Endothelial cell of umbilical vein (primary cell): ENCODE results near the gene GKN2. TPM values are rescaled to one million over a fixed set of nuclear protein-coding genes. Genes with fewer than 3 reads are reported as not detected.

Source experiments
- BruUV-seq: library from RNA; stranded (reverse); fragments of 400-500 nt; replicated peaks from 2 replicates; lab custom pipeline; 2021; lab: Mats Ljungman, UMichigan
- CTCF ChIA-PET: fragments of 300-600, 350-600 bp; sonication (Branson Sonifier 250); formaldehyde crosslinking; loops from one replicate; lab custom pipeline; 2021; ENCODE audit warnings: antibody characterized with exemption, inconsistent platforms; lab: Charles Lee
- POLR2A ChIA-PET: fragments of 300-600, 350-600 bp; sonication (Branson Sonifier 250); formaldehyde crosslinking; loops from one replicate; lab custom pipeline; 2021; ENCODE audit warnings: antibody characterized with exemption, inconsistent platforms; lab: Charles Lee
- DNase-seq: peaks from one replicate; pipeline ENCODE4 v3.0.0-alpha.2; 2011; ENCODE audit warnings: low read depth, low spot score
- FAIRE-seq: peaks from 2 replicates; lab custom pipeline; 2011; peaks lifted over from hg19 to GRCh38; lab: Jason Lieb, UNC
- H2AFZ ChIP-seq: 2 replicates; pipeline ENCODE4 v1.6.0; 2012; ENCODE audit warnings: low read depth, low read length, control low read depth, inconsistent platforms
- H3K27ac ChIP-seq: 2 replicates; pipeline ENCODE4 v1.5.1; 2011; ENCODE audit warnings: low read depth, mild to moderate bottlenecking, control low read depth, low read length, moderate library complexity; ENCODE audit not compliant: insufficient read depth
- H3K27me3 ChIP-seq, 2 experiments: 2 replicates each; pipeline versions ENCODE4 v1.6.0 to v1.6.1; 2011; ENCODE audit warnings: low read length in 2 of 2, mixed read lengths in 1 of 2; ENCODE audit not compliant: control insufficient read depth in 2 of 2, insufficient read depth in 2 of 2
- H3K36me3 ChIP-seq, 2 experiments: 2 replicates in 1 of 2; 3 replicates in 1 of 2; pipeline ENCODE4 v1.5.1; 2011; ENCODE audit warnings: low read length in 2 of 2, mild to moderate bottlenecking in 1 of 2, moderate library complexity in 1 of 2; ENCODE audit not compliant: control insufficient read depth in 2 of 2, insufficient read depth in 2 of 2; ENCODE audit errors: extremely low read depth in 1 of 2
- H3K4me1 ChIP-seq: 3 replicates; pipeline ENCODE4 v1.5.1; 2011; ENCODE audit warnings: mild to moderate bottlenecking, low read length; ENCODE audit not compliant: control insufficient read depth, insufficient read depth; ENCODE audit errors: extremely low read depth
- H3K4me2 ChIP-seq: 2 replicates; pipeline ENCODE4 v1.6.1; 2011; ENCODE audit warnings: low read length, control low read depth, mixed read lengths; ENCODE audit not compliant: insufficient read depth
- H3K4me3 ChIP-seq, 3 experiments: fragments of 200-600 bp in 1 of 3; sonication (generic), shearing (Covaris generic) in 1 of 3; replicated peaks in 1 of 3; 2 replicates each; pipeline ENCODE4 v1.5.1; 2011 to 2016; ENCODE audit warnings: control low read depth in 3 of 3, low read length in 3 of 3, mild to moderate bottlenecking in 2 of 3, inconsistent platforms in 1 of 3, low read depth in 1 of 3, moderate library complexity in 1 of 3; ENCODE audit not compliant: insufficient read depth in 1 of 3
- H3K79me2 ChIP-seq: 2 replicates; pipeline ENCODE4 v1.6.0; 2012; ENCODE audit warnings: low read length, inconsistent platforms; ENCODE audit not compliant: control insufficient read depth, insufficient read depth
- H3K9ac ChIP-seq: replicated peaks from 2 replicates; pipeline ENCODE3; 2011; ENCODE audit warnings: low read length, control low read depth; ENCODE audit not compliant: insufficient read depth; ENCODE audit errors: extremely low read depth
- H3K9me1 ChIP-seq: replicated peaks from 3 replicates; pipeline ENCODE4 v1.6.0; 2011; ENCODE audit warnings: mild to moderate bottlenecking, low read length; ENCODE audit not compliant: control insufficient read depth, insufficient read depth; ENCODE audit errors: extremely low read depth
- H3K9me3 ChIP-seq: replicated peaks from 2 replicates; pipeline ENCODE4 v1.5.1; 2012; ENCODE audit warnings: low read length, inconsistent platforms; ENCODE audit not compliant: control insufficient read depth, insufficient read depth
- H4K20me1 ChIP-seq: replicated peaks from 2 replicates; pipeline ENCODE3; 2011; ENCODE audit warnings: mild to moderate bottlenecking, low read length; ENCODE audit not compliant: control insufficient read depth, insufficient read depth; ENCODE audit errors: extremely low read depth
- FOS ChIP-seq: IDR thresholded peaks from 2 replicates; pipeline ENCODE4 v1.6.1; 2011; ENCODE audit warnings: mild to moderate bottlenecking, low read length, moderate library complexity, borderline replicate concordance; ENCODE audit not compliant: insufficient read depth
- GATA2 ChIP-seq: IDR thresholded peaks from 2 replicates; pipeline ENCODE4 v1.7.0; 2011; ENCODE audit warnings: low read depth, mild to moderate bottlenecking, moderate library complexity, mixed read lengths, low read length; ENCODE audit not compliant: insufficient read length, insufficient read depth
- JUN ChIP-seq: IDR thresholded peaks from 2 replicates; pipeline ENCODE4 v1.6.1; 2011; ENCODE audit warnings: borderline replicate concordance, low read depth; ENCODE audit not compliant: insufficient read length, insufficient read depth
- POLR2A ChIP-seq: IDR thresholded peaks from 2 replicates; pipeline ENCODE4 v1.6.1; 2012; ENCODE audit warnings: low read depth, mild to moderate bottlenecking, control low read depth, low read length
- dilution Hi-C: fragments of 300-500 bp; cut with MboI; formaldehyde crosslinking; loops from one replicate; pipeline ENCODE4 v1.15.0; 2019; ENCODE audit warnings: low sequenced_read_pairs; ENCODE audit not compliant: extremely low pct_ligation_motif_present
- intact Hi-C: fragments of 100-400 bp; cut with micrococcal nuclease; formaldehyde crosslinking; loops from one replicate; pipeline ENCODE4 v1.10.0; 2022
- polyA plus RNA-seq, 4 experiments: library from polyadenylated mRNA; depleted of rRNA in 3 of 4; stranded (reverse) in 3 of 4; unstranded in 1 of 4; fragments of >200 nt; gene quantifications; 2 replicates each; pipeline versions ENCODE4 v1.2.1 to v1.2.3, GENCODE V29; 2011 to 2012; ENCODE audit warnings: missing spikeins in 1 of 4
- total RNA-seq: library from RNA; stranded (reverse); gene quantifications from 2 replicates; pipeline ENCODE4 v1.2.3, GENCODE V29; 2021
- TF ChIP-seq, protein P1 (sequence below), 2 donors: IDR thresholded peaks; 1 replicate in 1 of 2; 2 replicates in 1 of 2; pipeline ENCODE4 v1.5.1; 2011; ENCODE audit warnings: low read length in 2 of 2, mild to moderate bottlenecking in 2 of 2, moderate library complexity in 2 of 2, control low read depth in 1 of 2, inconsistent platforms in 1 of 2, low read depth in 1 of 2; ENCODE audit not compliant: insufficient read depth in 1 of 2; ENCODE audit errors: extremely low read depth in 1 of 2

GKN2 gene
- total and polyA plus RNA-seq, 2 donors (not counting 3 experiments of a cell fraction or from before 2014, with no cell fraction given) = not detected

GRCh38 chr2:68918497-68918896 lies 34.2 kb downstream of the GKN2 start:
- ChIA-PET POLR2A (interaction anchor here (0.7 kb wide), 1 partner anchor 11 kb away, joined by 3 read pairs; no protein-coding TSS in a partner anchor), CTCF (interaction anchor here (0.6 to 12.3 kb wide), 9 partner anchors 8 to 455 kb away, joined by 3 to 517 read pairs (median 7); no protein-coding TSS in a partner anchor)
- H3K79me2 ChIP-seq = no peaks in the 10 kb centered on the region
- no peaks in the 10 kb centered on the region for H3K9me3 ChIP-seq
- DNase-seq = no peak
- no peak for FAIRE-seq
- peaks cover 0 to 4% of the 10 kb centered on the region in 2 experiments for H3K27me3 ChIP-seq
- intact Hi-C loops (no loop called here), dilution Hi-C loops (no loop called here)
- no peak overlapping the region for H3K4me3 ChIP-seq
- H4K20me1 ChIP-seq = no peaks in the 10 kb centered on the region
- H3K9ac ChIP-seq = no peak overlapping the region
- H3K4me2 ChIP-seq = no peak overlapping the region
- no peak overlapping the region for H3K27ac ChIP-seq
- no peak for TF ChIP-seq GATA2
- TF ChIP-seq JUN = peak; percentile 41
- TF ChIP-seq, protein P1, sequence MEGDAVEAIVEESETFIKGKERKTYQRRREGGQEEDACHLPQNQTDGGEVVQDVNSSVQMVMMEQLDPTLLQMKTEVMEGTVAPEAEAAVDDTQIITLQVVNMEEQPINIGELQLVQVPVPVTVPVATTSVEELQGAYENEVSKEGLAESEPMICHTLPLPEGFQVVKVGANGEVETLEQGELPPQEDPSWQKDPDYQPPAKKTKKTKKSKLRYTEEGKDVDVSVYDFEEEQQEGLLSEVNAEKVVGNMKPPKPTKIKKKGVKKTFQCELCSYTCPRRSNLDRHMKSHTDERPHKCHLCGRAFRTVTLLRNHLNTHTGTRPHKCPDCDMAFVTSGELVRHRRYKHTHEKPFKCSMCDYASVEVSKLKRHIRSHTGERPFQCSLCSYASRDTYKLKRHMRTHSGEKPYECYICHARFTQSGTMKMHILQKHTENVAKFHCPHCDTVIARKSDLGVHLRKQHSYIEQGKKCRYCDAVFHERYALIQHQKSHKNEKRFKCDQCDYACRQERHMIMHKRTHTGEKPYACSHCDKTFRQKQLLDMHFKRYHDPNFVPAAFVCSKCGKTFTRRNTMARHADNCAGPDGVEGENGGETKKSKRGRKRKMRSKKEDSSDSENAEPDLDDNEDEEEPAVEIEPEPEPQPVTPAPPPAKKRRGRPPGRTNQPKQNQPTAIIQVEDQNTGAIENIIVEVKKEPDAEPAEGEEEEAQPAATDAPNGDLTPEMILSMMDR (IDR thresholded peaks at IDR 0.05; ENCODE audit: extremely low read depth in 1 of 2, insufficient read depth in 1 of 2, low read depth in 1 of 2, low read length in 2 of 2) = no peak
- no peak for TF ChIP-seq POLR2A
- no peaks in the 10 kb centered on the region for H3K36me3 ChIP-seq
- peaks cover 5% of the 10 kb centered on the region for H3K4me1 ChIP-seq
- no peaks in the 10 kb centered on the region for H3K9me1 ChIP-seq
- no peak overlapping the region for H2AFZ ChIP-seq
- no TSS peak for BruUV-seq

GRCh38 chr2:68917034-68917718 lies 35.5 kb downstream of the GKN2 start:
- BruUV-seq = no TSS peak

More at GRCh38 chr2:68917034-68917718, 35.5 kb downstream of the GKN2 start:
- dilution Hi-C loops (no loop called here), intact Hi-C loops (no loop called here)
- no peaks in the 10 kb centered on the region for H3K79me2 ChIP-seq
- FAIRE-seq (no peak), DNase-seq (no peak)
- H3K4me2 ChIP-seq = no peak overlapping the region
- H3K36me3 ChIP-seq = no peaks in the 10 kb centered on the region
- H3K9ac ChIP-seq = no peak overlapping the region
- peaks cover 5% of the 10 kb centered on the region for H3K4me1 ChIP-seq
- no peaks in the 10 kb centered on the region for H4K20me1 ChIP-seq
- POLR2A ChIA-PET = no interaction called here
- no peak overlapping the region for H2AFZ ChIP-seq
- H3K4me3 ChIP-seq = no peak overlapping the region
- TF ChIP-seq JUN (peak; percentile 11), FOS (no peak)
- H3K9me1 ChIP-seq = no peaks in the 10 kb centered on the region
- no peaks in the 10 kb centered on the region for H3K9me3 ChIP-seq
- CTCF ChIA-PET = interaction anchor here (2.2 to 3.8 kb wide), 3 partner anchors 10 to 165 kb away, joined by 5 to 21 read pairs (median 6); no protein-coding TSS in a partner anchor
- H3K27ac ChIP-seq = no peak overlapping the region
- peaks cover 0 to 6% of the 10 kb centered on the region in 2 experiments for H3K27me3 ChIP-seq
